Measurements from ENCODE around the gene SPPL3. TPM values are rescaled to one million over a fixed set of nuclear protein-coding genes. Genes with fewer than 3 reads are reported as not detected.

SPPL3 gene
- total RNA-seq, 2 donors from 2014 or later: 33.7 to 34.5 TPM

DNA sequence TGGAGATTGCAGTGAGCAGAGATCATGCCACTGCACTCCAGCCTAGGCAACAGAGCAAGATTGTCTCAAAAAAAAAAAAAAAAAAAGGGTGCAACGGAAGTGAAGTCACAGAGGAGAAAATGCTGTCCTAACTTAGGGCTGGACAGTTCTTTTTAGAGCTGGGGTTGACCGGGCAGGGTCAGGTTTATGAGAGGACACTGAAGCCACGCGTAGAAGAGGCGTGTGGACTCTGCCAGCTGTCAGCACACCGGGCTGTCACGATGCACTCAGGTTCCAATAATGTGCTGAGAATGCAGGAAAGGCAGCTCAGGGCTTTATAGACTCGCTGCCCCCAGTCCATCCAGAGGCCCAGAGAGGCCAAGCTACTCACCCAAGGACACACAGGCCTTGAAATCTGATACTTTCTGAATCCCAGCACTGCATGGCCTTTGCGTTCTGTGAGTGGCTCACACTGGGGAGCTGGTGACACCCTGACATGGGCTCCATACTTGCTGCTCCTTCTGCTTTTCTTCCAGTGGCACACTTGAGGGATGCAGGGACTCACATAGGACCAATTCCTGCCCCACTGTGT, 28.9 kb upstream of the SPPL3 start:
- Mint-ChIP-seq H3K4me3 (no peak overlapping the region), H3K36me3 (ENCODE audit: low read depth) (no peaks in the 10 kb centered on the region), H3K27ac (no peak overlapping the region), H3K27me3 (peaks cover 10% of the 10 kb centered on the region), H3K9me3 (no peaks in the 10 kb centered on the region), H3K4me1 (no peaks in the 10 kb centered on the region)
- ATAC-seq (replicated peaks): no peak

GRCh38 chr12:120932058-120932457, 27.9 kb upstream of the SPPL3 start:
- Mint-ChIP-seq H3K9me3 (no peaks in the 10 kb centered on the region), H3K4me3 (no peak overlapping the region)

GRCh38 chr12:120930032-120930431, 25.9 kb upstream of the SPPL3 start:
- ATAC-seq (replicated peaks): no peak
- no peaks in the 10 kb centered on the region for H3K4me1 Mint-ChIP-seq
- H3K36me3 Mint-ChIP-seq (ENCODE audit: low read depth): no peaks in the 10 kb centered on the region
- no peak overlapping the region for H3K27ac Mint-ChIP-seq
- H3K9me3 Mint-ChIP-seq: no peaks in the 10 kb centered on the region
- no peak overlapping the region for H3K4me3 Mint-ChIP-seq
- H3K27me3 Mint-ChIP-seq: peaks cover 6% of the 10 kb centered on the region

More at GRCh38 chr12:120932058-120932457, 27.9 kb upstream of the SPPL3 start:
- ATAC-seq (replicated peaks): no peak
- Mint-ChIP-seq H3K36me3 (ENCODE audit: low read depth) (no peaks in the 10 kb centered on the region), H3K4me1 (no peaks in the 10 kb centered on the region), H3K27ac (no peak overlapping the region), H3K27me3 (peaks cover 6% of the 10 kb centered on the region)

- H3K9me3 Mint-ChIP-seq: no peaks in the 10 kb centered on the region
- no peaks in the 10 kb centered on the region for H3K4me1 Mint-ChIP-seq
- ATAC-seq (replicated peaks): peak; percentile 19
- peaks cover 6% of the 10 kb centered on the region for H3K27me3 Mint-ChIP-seq
- H3K36me3 Mint-ChIP-seq (ENCODE audit: low read depth): no peaks in the 10 kb centered on the region
- H3K27ac Mint-ChIP-seq: no peak overlapping the region
- no peak overlapping the region for H3K4me3 Mint-ChIP-seq
Observed at GRCh38 chr12:120928864-120929652, 24.9 kb upstream of the SPPL3 start.

GRCh38 chr12:120925740-120926563, 21.8 kb upstream of the SPPL3 start:
- no peaks in the 10 kb centered on the region for H3K9me3 Mint-ChIP-seq
- no peaks in the 10 kb centered on the region for H3K27me3 Mint-ChIP-seq
- no peaks in the 10 kb centered on the region for H3K36me3 Mint-ChIP-seq (ENCODE audit: low read depth)
- no peaks in the 10 kb centered on the region for H3K4me1 Mint-ChIP-seq
- no peak overlapping the region for H3K4me3 Mint-ChIP-seq
- no peak overlapping the region for H3K27ac Mint-ChIP-seq
- peak; percentile 24 for ATAC-seq (replicated peaks)

- Mint-ChIP-seq H3K27me3 (no peaks in the 10 kb centered on the region), H3K27ac (no peak overlapping the region), H3K4me1 (no peaks in the 10 kb centered on the region), H3K36me3 (ENCODE audit: low read depth) (no peaks in the 10 kb centered on the region), H3K9me3 (no peaks in the 10 kb centered on the region), H3K4me3 (no peak overlapping the region)
- ATAC-seq (replicated peaks): no peak
Observed at GRCh38 chr12:120922279-120922678, 18.1 kb upstream of the SPPL3 start.

GRCh38 chr12:120921637-120922036, 17.5 kb upstream of the SPPL3 start:
- Mint-ChIP-seq H3K27ac (no peak overlapping the region), H3K9me3 (peaks cover 4% of the 10 kb centered on the region), H3K27me3 (peaks cover 4% of the 10 kb centered on the region), H3K4me1 (no peaks in the 10 kb centered on the region), H3K4me3 (no peak overlapping the region), H3K36me3 (ENCODE audit: low read depth) (no peaks in the 10 kb centered on the region)
- ATAC-seq (replicated peaks): no peak

DNA sequence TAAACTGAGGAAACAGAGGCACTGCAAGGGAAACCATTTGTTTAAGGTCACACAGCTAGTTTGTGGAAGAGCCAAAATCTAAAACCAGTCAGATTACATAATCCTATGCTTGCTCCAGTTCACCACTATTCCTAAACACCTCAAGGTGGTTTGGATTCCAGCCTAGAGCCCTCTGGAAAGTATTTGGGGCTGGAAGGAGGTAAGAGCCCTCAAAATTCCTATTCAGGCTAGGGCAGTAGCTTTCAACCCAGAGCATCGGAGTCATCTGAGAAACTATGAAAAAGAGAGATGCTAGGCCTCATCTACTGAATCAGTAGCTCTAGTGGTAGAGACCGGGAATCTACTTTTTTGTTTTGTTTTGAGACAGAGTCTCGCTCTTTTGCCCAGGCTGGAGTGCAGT, 16.0 kb upstream of the SPPL3 start:
- Mint-ChIP-seq H3K27ac (no peak overlapping the region), H3K9me3 (peaks cover 6% of the 10 kb centered on the region), H3K36me3 (ENCODE audit: low read depth) (no peaks in the 10 kb centered on the region), H3K4me3 (no peak overlapping the region), H3K4me1 (no peaks in the 10 kb centered on the region), H3K27me3 (peaks cover 5% of the 10 kb centered on the region)
- ATAC-seq (replicated peaks): no peak

GRCh38 chr12:120917748-120918147, 13.6 kb upstream of the SPPL3 start:
- Mint-ChIP-seq H3K27me3 (peaks cover 5% of the 10 kb centered on the region), H3K9me3 (peaks cover 6% of the 10 kb centered on the region), H3K27ac (no peak overlapping the region), H3K4me1 (no peaks in the 10 kb centered on the region), H3K4me3 (no peak overlapping the region), H3K36me3 (ENCODE audit: low read depth) (no peaks in the 10 kb centered on the region)
- no peak for ATAC-seq (replicated peaks)

DNA sequence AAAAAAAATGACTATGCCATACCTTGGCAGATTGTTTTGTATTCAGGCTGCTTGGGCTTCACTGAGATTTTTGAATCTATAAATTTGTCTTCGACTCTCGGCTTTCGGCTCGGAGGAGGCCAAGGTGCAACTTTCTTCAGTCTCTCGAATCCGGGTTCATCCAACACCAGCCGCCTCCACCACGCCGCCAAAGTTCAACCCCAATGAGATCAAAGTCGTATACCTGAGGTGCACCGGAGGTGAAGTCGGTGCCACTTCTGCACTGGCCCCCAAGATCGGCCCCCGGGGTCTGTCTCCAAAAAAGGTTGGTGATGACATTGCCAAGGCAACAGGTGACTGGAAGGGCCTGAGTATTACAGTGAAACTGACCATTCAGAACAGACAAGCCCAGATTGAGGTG, 12.4 kb upstream of the SPPL3 start:
- Mint-ChIP-seq H3K27ac (no peak overlapping the region), H3K9me3 (peaks cover 6% of the 10 kb centered on the region), H3K4me1 (no peaks in the 10 kb centered on the region), H3K36me3 (ENCODE audit: low read depth) (no peaks in the 10 kb centered on the region), H3K4me3 (no peak overlapping the region), H3K27me3 (peaks cover 5% of the 10 kb centered on the region)
- ATAC-seq (replicated peaks): no peak

DNA sequence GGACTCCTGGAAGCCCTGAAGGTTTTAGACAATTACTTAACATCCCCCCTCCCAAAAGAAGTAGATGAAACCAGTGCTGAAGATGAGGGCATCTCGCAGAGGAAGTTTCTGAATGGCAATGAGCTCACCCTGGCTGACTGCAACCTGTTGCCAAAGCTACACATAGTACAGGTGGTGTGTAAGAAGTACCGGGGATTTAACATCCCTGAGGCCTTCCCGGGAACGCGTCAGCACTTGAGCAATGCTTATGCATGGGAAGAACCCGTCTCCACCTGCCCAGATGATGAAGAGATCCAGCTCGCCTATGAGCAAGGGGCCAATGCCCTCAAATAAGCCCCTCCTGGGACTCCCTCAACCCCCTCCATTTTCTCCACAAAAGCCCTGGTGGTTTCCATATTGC, 10.6 kb upstream of the SPPL3 start:
- Mint-ChIP-seq H3K27ac (no peak overlapping the region), H3K36me3 (ENCODE audit: low read depth) (no peaks in the 10 kb centered on the region), H3K27me3 (peaks cover 5% of the 10 kb centered on the region), H3K4me3 (no peak overlapping the region), H3K4me1 (no peaks in the 10 kb centered on the region), H3K9me3 (peaks cover 6% of the 10 kb centered on the region)
- no peak for ATAC-seq (replicated peaks)

GRCh38 chr12:120909633-120910298, 5.6 kb upstream of the SPPL3 start:
- Mint-ChIP-seq H3K4me3 (no peak overlapping the region), H3K27me3 (no peaks in the 10 kb centered on the region), H3K36me3 (ENCODE audit: low read depth) (no peaks in the 10 kb centered on the region), H3K4me1 (no peaks in the 10 kb centered on the region), H3K27ac (no peak overlapping the region), H3K9me3 (no peaks in the 10 kb centered on the region)
- ATAC-seq (replicated peaks): no peak

DNA sequence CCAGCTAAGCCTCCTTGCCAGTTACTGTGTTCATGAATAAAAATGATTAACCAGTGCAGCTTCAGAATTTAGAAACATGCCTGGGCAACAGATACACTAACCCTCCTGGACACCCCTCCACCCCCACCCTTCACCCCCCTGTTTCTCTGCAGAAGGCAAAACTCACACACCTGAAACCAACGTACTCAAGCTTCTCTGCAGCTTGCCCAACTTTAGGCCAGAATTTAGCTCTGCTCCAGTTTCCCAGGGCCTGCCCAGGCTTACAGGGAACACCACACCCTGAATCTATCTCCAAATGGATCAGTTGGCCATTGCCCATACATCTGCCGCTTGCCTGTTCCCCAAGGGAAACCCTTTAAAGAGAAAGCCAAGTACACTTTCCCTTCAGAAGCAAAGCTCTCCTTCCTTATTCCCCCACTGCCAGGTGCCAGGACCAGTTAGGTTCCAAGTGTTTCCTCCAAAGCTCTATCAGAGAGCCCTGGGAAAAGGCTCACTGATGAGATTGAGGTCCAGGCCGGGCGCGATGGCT, 1.8 kb upstream of the SPPL3 start:
- Mint-ChIP-seq H3K36me3 (ENCODE audit: low read depth) (peaks cover 22% of the 10 kb centered on the region), H3K9me3 (no peaks in the 10 kb centered on the region), H3K27me3 (no peaks in the 10 kb centered on the region), H3K4me1 (peaks cover 20% of the 10 kb centered on the region), H3K27ac (no peak overlapping the region), H3K4me3 (no peak overlapping the region)
- ATAC-seq (replicated peaks): no peak

All from activated T-helper 17 cell treated with anti-CD3 and anti-CD28 coated beads, Interleukin-2, amount 50 U/mL, for 72 hours (primary cell).